Kidney epithelial cell (primary cell): ENCODE data around the gene SUGCT. TPM values are rescaled to one million over a fixed set of nuclear protein-coding genes. Genes with fewer than 3 reads are reported as not detected.

Experiments
- DNase-seq: peaks from one replicate; pipeline ENCODE4 v3.0.0-alpha.2; 2010; ENCODE audit warnings: low read depth
- H3K27me3 ChIP-seq: 2 replicates; pipeline ENCODE4 v1.6.0; 2011; ENCODE audit warnings: low read length; ENCODE audit not compliant: control insufficient read depth, insufficient read depth
- H3K36me3 ChIP-seq: 2 replicates; pipeline ENCODE4 v1.5.1; 2011; ENCODE audit warnings: low read length; ENCODE audit not compliant: control insufficient read depth, insufficient read depth
- H3K4me3 ChIP-seq: 2 replicates; pipeline ENCODE4 v1.5.1; 2011; ENCODE audit warnings: low read depth, mild to moderate bottlenecking, control low read depth, low read length
- CTCF ChIP-seq: IDR thresholded peaks from 2 replicates; pipeline ENCODE4 v1.5.1; 2011; ENCODE audit warnings: mild to moderate bottlenecking, moderate library complexity, low read length, control low read depth, inconsistent platforms; ENCODE audit not compliant: insufficient read depth, poor library complexity, severe bottlenecking
- total RNA-seq: library from RNA; depleted of rRNA; stranded (reverse); fragments of >200 nt; gene quantifications from 2 replicates; pipeline ENCODE4 v1.2.3, GENCODE V29; 2015

Gene SUGCT
- total RNA-seq, 1 donor from 2014 or later: 4.0 TPM

GRCh38 chr7:40583667-40584444 is 449.1 kb downstream of the SUGCT start:
- Histone ChIP-seq H3K4me3 (no peak overlapping the region), H3K27me3 (no peaks in the 10 kb centered on the region), H3K36me3 (no peaks in the 10 kb centered on the region)
- no peak for TF ChIP-seq CTCF
- DNase-seq: no peak

DNA sequence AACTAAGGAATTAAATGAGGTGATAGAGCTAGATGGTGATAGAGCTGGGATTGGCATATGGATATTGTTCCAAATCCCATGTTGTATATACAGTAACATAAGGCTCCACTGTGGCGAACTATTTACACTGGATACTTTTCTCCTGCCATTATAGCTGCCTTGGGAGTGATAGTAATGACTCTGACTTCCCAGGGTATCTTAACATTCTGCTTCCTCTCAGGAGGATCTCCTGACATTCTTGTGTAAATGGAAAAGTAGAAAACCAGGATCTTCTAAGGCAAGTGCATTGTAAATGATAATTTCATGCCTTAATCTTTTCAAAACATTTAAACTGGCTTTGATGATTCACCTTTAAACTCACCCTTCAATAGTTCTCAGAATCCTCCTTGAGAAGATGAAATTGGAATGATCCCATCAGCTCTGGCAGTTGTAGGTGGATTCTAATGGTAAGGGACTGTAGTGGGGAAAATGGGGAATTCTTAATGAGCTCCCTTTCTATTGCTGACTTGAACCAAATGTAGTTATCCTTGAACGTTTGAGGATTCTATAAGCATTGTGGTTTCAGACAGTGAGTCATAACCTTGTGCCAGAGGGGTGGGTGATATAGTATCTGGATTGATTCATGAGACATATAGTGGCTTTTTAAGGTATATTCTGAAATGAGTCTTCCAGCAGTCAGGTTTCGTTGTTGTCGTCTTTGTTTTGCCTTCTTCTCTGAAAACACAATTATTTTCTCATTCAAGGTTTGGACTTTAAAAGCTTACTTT is 450.0 kb downstream of the SUGCT start:
- Histone ChIP-seq H3K4me3 (no peak overlapping the region), H3K27me3 (no peaks in the 10 kb centered on the region), H3K36me3 (no peaks in the 10 kb centered on the region)
- DNase-seq: no peak
- TF ChIP-seq CTCF: no peak

DNA sequence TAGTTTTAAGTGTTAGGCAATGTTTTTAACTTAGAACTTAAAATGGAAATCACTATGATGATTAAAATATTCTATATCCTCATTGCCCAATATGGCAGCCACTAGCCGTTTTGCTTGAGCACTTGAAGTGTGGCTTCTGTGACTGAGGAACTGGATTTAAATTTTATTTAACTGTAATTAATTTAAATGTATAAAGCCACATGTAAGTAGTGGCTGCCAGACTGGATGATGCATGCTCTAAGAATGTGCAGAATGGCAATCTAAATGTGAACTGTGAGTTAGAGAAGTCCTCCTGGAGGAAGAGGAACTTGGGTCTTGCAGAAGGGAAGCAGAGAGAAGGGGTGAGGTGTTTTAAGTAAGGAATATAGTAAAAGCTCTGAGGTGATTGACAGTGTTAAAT is 451.4 kb downstream of the SUGCT start:
- Histone ChIP-seq H3K36me3 (no peaks in the 10 kb centered on the region), H3K27me3 (no peaks in the 10 kb centered on the region), H3K4me3 (no peak overlapping the region)
- no peak for TF ChIP-seq CTCF
- peak; percentile 48 for DNase-seq

DNA sequence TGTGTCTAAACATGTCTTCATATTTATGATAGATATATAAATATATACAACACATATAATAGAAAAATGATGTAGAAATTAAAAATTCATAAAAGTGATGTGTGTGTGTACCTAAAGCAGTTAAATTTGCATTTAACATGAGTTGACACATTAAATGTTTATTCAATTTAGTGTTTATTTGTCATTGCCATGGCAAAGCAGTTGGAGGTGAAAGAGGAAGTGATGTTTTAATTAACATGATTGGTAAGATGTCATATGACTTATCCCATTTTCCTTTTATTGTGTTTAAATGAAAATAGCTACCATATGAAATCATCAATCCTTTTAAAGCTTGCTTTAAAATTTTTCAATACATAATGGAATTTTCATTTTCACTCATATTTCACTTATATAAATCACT is 452.6 kb downstream of the SUGCT start:
- no peak for TF ChIP-seq CTCF
- no peak overlapping the region for H3K4me3 ChIP-seq
- H3K36me3 ChIP-seq: no peaks in the 10 kb centered on the region
- no peak for DNase-seq
- no peaks in the 10 kb centered on the region for H3K27me3 ChIP-seq

DNA sequence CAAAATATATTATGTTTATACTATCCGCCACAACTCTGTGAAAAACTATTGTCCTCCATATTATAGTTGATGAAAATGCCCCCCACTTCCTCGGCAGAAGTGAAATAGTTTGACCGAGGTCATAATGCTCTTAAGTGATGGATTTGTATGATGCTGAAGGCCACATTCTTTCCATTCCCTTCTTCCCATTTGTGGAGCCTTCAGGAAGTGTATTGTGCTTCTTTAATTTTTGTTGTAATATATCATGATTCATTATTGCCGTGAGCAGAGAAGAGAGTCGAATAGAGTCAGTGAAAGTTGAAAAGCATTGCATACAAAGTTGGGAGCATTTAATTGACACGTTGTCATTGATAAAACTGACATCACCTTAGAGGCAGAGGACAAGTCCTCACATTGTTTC is 460.3 kb downstream of the SUGCT start:
- no peak for TF ChIP-seq CTCF
- DNase-seq: no peak
- Histone ChIP-seq H3K4me3 (no peak overlapping the region), H3K27me3 (no peaks in the 10 kb centered on the region), H3K36me3 (no peaks in the 10 kb centered on the region)
